Glutamatergic neuron (in vitro differentiated cells): ENCODE data around the gene MYRIP. TPM values are rescaled to one million over a fixed set of nuclear protein-coding genes. Genes with fewer than 3 reads are reported as not detected.

Source experiments
- DNase-seq: peaks from one replicate; pipeline ENCODE4 v3.0.0; 2022
- H3K27ac Mint-ChIP-seq: one replicate; pipeline ENCODE4 v1.8.0; 2020; ENCODE audit warnings: mild to moderate bottlenecking, mixed read lengths, inconsistent platforms; ENCODE audit not compliant: unreplicated experiment
- H3K27me3 Mint-ChIP-seq: one replicate; pipeline ENCODE4 v1.8.0; 2020; ENCODE audit warnings: mild to moderate bottlenecking, moderate library complexity, mixed read lengths, inconsistent platforms; ENCODE audit not compliant: unreplicated experiment
- H3K36me3 Mint-ChIP-seq: one replicate; pipeline ENCODE4 v1.8.0; 2020; ENCODE audit warnings: mild to moderate bottlenecking, mixed read lengths, inconsistent platforms; ENCODE audit not compliant: unreplicated experiment
- H3K4me1 Mint-ChIP-seq: one replicate; pipeline ENCODE4 v1.8.0; 2020; ENCODE audit warnings: mild to moderate bottlenecking, low read depth, mixed read lengths, inconsistent platforms; ENCODE audit not compliant: unreplicated experiment
- H3K4me3 Mint-ChIP-seq: one replicate; pipeline ENCODE4 v1.8.0; 2020; ENCODE audit warnings: mild to moderate bottlenecking, mixed read lengths, inconsistent platforms; ENCODE audit not compliant: unreplicated experiment
- H3K9me3 Mint-ChIP-seq: one replicate; pipeline ENCODE4 v1.8.0; 2020; ENCODE audit warnings: mild to moderate bottlenecking, moderate library complexity, mixed read lengths, inconsistent platforms; ENCODE audit not compliant: unreplicated experiment
- CTCF ChIP-seq: fragments of 200-600 bp; sonication (generic); IDR thresholded peaks from one replicate; pipeline ENCODE4 v1.5.0; 2021; ENCODE audit not compliant: partially characterized antibody, unreplicated experiment
- total RNA-seq: library from RNA; stranded (reverse); fragmentation: NEBNext Ultra II Directional; extraction: Animal tissue kit (Norgen Biotek cat#: 25700); gene quantifications from one replicate; pipeline ENCODE4 v1.2.1, GENCODE V29; 2021; ENCODE audit not compliant: unreplicated experiment

Gene MYRIP
- total RNA-seq, 1 donor from 2014 or later: 1.8 TPM

GRCh38 chr3:40287248-40287647, 477.8 kb downstream of the MYRIP start:
- Mint-ChIP-seq H3K4me3 (no peak overlapping the region), H3K4me1 (no peaks in the 10 kb centered on the region), H3K27ac (no peak overlapping the region)

GRCh38 chr3:40290396-40290795, 481.0 kb downstream of the MYRIP start:
- no peaks in the 10 kb centered on the region for H3K4me1 Mint-ChIP-seq
- H3K36me3 Mint-ChIP-seq: no peaks in the 10 kb centered on the region
- no peaks in the 10 kb centered on the region for H3K9me3 Mint-ChIP-seq
- no peak overlapping the region for H3K27ac Mint-ChIP-seq
- H3K27me3 Mint-ChIP-seq: peaks cover 3% of the 10 kb centered on the region
- no peak for TF ChIP-seq CTCF
- no peak overlapping the region for H3K4me3 Mint-ChIP-seq
- DNase-seq: no peak

More at GRCh38 chr3:40287248-40287647, 477.8 kb downstream of the MYRIP start:
- Mint-ChIP-seq H3K36me3 (no peaks in the 10 kb centered on the region), H3K9me3 (no peaks in the 10 kb centered on the region), H3K27me3 (peaks cover 3% of the 10 kb centered on the region)
- TF ChIP-seq CTCF: no peak
- no peak for DNase-seq

GRCh38 chr3:40291471-40291870, 482.1 kb downstream of the MYRIP start:
- Mint-ChIP-seq H3K27ac (no peak overlapping the region), H3K4me3 (no peak overlapping the region), H3K9me3 (no peaks in the 10 kb centered on the region), H3K4me1 (no peaks in the 10 kb centered on the region), H3K27me3 (peaks cover 3% of the 10 kb centered on the region), H3K36me3 (no peaks in the 10 kb centered on the region)
- TF ChIP-seq CTCF: no peak
- DNase-seq: no peak

- no peak for DNase-seq
- H3K4me1 Mint-ChIP-seq: no peaks in the 10 kb centered on the region
- H3K27ac Mint-ChIP-seq: no peak overlapping the region
- H3K4me3 Mint-ChIP-seq: no peak overlapping the region
- peaks cover 3% of the 10 kb centered on the region for H3K27me3 Mint-ChIP-seq
- H3K9me3 Mint-ChIP-seq: no peaks in the 10 kb centered on the region
- no peaks in the 10 kb centered on the region for H3K36me3 Mint-ChIP-seq
- TF ChIP-seq CTCF: no peak
Measured at GRCh38 chr3:40292637-40293349, 483.4 kb downstream of the MYRIP start.

GRCh38 chr3:40294434-40294833, 485.0 kb downstream of the MYRIP start:
- Mint-ChIP-seq H3K9me3 (no peaks in the 10 kb centered on the region), H3K27me3 (peaks cover 3% of the 10 kb centered on the region), H3K27ac (no peak overlapping the region), H3K4me3 (no peak overlapping the region), H3K4me1 (no peaks in the 10 kb centered on the region), H3K36me3 (no peaks in the 10 kb centered on the region)
- TF ChIP-seq CTCF: no peak
- no peak for DNase-seq
